Kidney (tissue), 14 donors: ENCODE results near the gene SIM1. TPM values are rescaled to one million over a fixed set of nuclear protein-coding genes. Genes with fewer than 3 reads are reported as not detected.

ENCODE experiments used
- DNase-seq, 5 donors: peaks; one replicate each; pipeline ENCODE4 v3.0.0-alpha.2; 2013 to 2020
- FAIRE-seq: peaks from 2 replicates; lab custom pipeline; 2012; peaks lifted over from hg19 to GRCh38; lab: Jason Lieb, UNC
- H3K27ac ChIP-seq, 2 donors: one replicate each; pipeline ENCODE4 v1.7.0; 2013; ENCODE audit warnings: low read depth in 2 of 2, low read length in 2 of 2, inconsistent platforms in 1 of 2
- H3K27me3 ChIP-seq: one replicate; pipeline ENCODE4 v1.7.1; 2013; ENCODE audit warnings: low read length, inconsistent platforms; ENCODE audit not compliant: control insufficient read depth, insufficient read depth
- H3K36me3 ChIP-seq, 3 donors: one replicate each; pipeline versions ENCODE4 v1.7.0 to v1.7.1; 2013; ENCODE audit warnings: low read length in 3 of 3, control low read depth in 1 of 3, inconsistent platforms in 1 of 3; ENCODE audit not compliant: insufficient read depth in 3 of 3, control insufficient read depth in 2 of 3
- H3K4me1 ChIP-seq, 3 donors: one replicate each; pipeline versions ENCODE4 v1.7.0 to v1.7.1; 2013; ENCODE audit warnings: low read length in 3 of 3, inconsistent platforms in 1 of 3, low read depth in 1 of 3; ENCODE audit not compliant: control insufficient read depth in 2 of 3, insufficient read depth in 2 of 3
- H3K4me3 ChIP-seq, 3 donors: one replicate each; pipeline versions ENCODE4 v1.7.0 to v1.8.1; 2013; ENCODE audit warnings: low read length in 3 of 3, control low read depth in 1 of 3, inconsistent platforms in 1 of 3
- H3K9ac ChIP-seq, 3 donors: one replicate each; pipeline versions ENCODE4 v1.7.0 to v1.7.1; 2013; ENCODE audit warnings: low read length in 3 of 3, control low read depth in 1 of 3, inconsistent platforms in 1 of 3
- H3K9me3 ChIP-seq, 3 donors: one replicate each; pipeline versions ENCODE4 v1.7.0 to v1.7.1; 2013; ENCODE audit warnings: low read length in 3 of 3, control low read depth in 1 of 3, inconsistent platforms in 1 of 3; ENCODE audit not compliant: control insufficient read depth in 2 of 3, insufficient read depth in 1 of 3
- CTCF ChIP-seq: IDR thresholded peaks from 3 replicates; pipeline ENCODE4 v1.5.1; 2012; ENCODE audit warnings: mild to moderate bottlenecking, moderate library complexity, borderline replicate concordance; ENCODE audit not compliant: insufficient read depth; ENCODE audit errors: extremely low read depth
- intact Hi-C: fragments of 100-400 bp; cut with DNase I; formaldehyde crosslinking; loops from one replicate; pipeline ENCODE4 v1.11.1; 2022
- polyA plus RNA-seq: library from polyadenylated mRNA; stranded (reverse); fragments of 350-450 nt; fragmentation: Illumina TruSeq; extraction: RNeasy Lipid Tissue Mini Kit (QIAGEN cat#74804); gene quantifications from one replicate; pipeline ENCODE4 v1.2.3, GENCODE V29; 2014; ENCODE audit warnings: low read depth, low replicate concordance; ENCODE audit not compliant: insufficient read depth
- total RNA-seq: library from RNA; stranded (reverse); fragmentation: NEBNext Ultra II Directional; extraction: Animal tissue kit (Norgen Biotek cat#: 25700); gene quantifications from one replicate; pipeline ENCODE4 v1.2.1, GENCODE V29; 2021
- donor health status: control.
- donor health status: control.
- donor health status: control.
- donor health status: control.
- donor health status: control.
- donor health status: DM: yes; HTN: yes; CAD: no.
- donor health status: Normal renal cell carcinoma (clear cell type).

SIM1 gene
- total and polyA plus RNA-seq, 2 donors from 2014 or later = 4.4 to 31.8 TPM

GRCh38 chr6:100447081-100447899 lies 17.4 kb downstream of the SIM1 start:
- FAIRE-seq = no peak
- Histone ChIP-seq H3K36me3 (peaks cover 0 to 12% (median 0%) of the 10 kb centered on the region in 3 donors), H3K9ac (peak overlapping the region in 1 of 3 donors; percentile 68), H3K4me1 (peaks cover 0 to 13% (median 9%) of the 10 kb centered on the region in 3 donors), H3K27me3 (peaks cover 49% of the 10 kb centered on the region), H3K4me3 (peak overlapping the region in 1 of 3 donors; percentile 46), H3K9me3 (no peaks in the 10 kb centered on the region), H3K27ac (peak overlapping the region; percentile 69 to 71)
- no peak for TF ChIP-seq CTCF
- intact Hi-C loops = no loop called here
- peak; percentile 34 to 69 (median 51) for DNase-seq

- H3K4me3 ChIP-seq = peak overlapping the region in 1 of 3 donors; percentile 46
- H3K9ac ChIP-seq = peak overlapping the region in 2 of 3 donors; percentile 37 to 68
- no peaks in the 10 kb centered on the region for H3K9me3 ChIP-seq
- no peak for TF ChIP-seq CTCF
- H3K27ac ChIP-seq = peak overlapping the region in 1 of 2 donors; percentile 46
- peaks cover 0 to 13% (median 9%) of the 10 kb centered on the region in 3 donors for H3K4me1 ChIP-seq
- peak; percentile 64 to 85 (median 74) for DNase-seq
- H3K36me3 ChIP-seq = peaks cover 0 to 12% (median 0%) of the 10 kb centered on the region in 3 donors
- no peak for FAIRE-seq
- H3K27me3 ChIP-seq = peaks cover 49% of the 10 kb centered on the region
- intact Hi-C loops = no loop called here
These were observed 18.3 kb downstream of the SIM1 start for GRCh38 chr6:100446115-100447080.

GRCh38 chr6:100445512-100445911 lies 19.2 kb downstream of the SIM1 start:
- TF ChIP-seq CTCF = no peak
- Histone ChIP-seq H3K4me1 (peaks cover 0 to 9% (median 8%) of the 10 kb centered on the region in 3 donors), H3K9me3 (no peaks in the 10 kb centered on the region), H3K4me3 (peak overlapping the region in 1 of 3 donors; percentile 9), H3K36me3 (peaks cover 0 to 12% (median 0%) of the 10 kb centered on the region in 3 donors), H3K27me3 (peaks cover 49% of the 10 kb centered on the region), H3K9ac (peak overlapping the region in 1 of 3 donors; percentile 42), H3K27ac (peak overlapping the region in 1 of 2 donors; percentile 21)
- intact Hi-C loops = no loop called here
- DNase-seq (no peak), FAIRE-seq (no peak)
